Posterior cingulate gyrus (tissue), 11 donors: ENCODE measurements around the gene CACNB2.
"Not testable (repeated sequence)": the region's sequence is repeated elsewhere in the genome, so short reads cannot be mapped to it uniquely, and the experiment has no call there.

Experiments
- DNase-seq, 10 donors: peaks; one replicate each; pipeline versions ENCODE4 v3.0.0 to v3.0.0-alpha.2; 2020 to 2021; ENCODE audit warnings: mixed read lengths in 3 of 10
- intact Hi-C: fragments of 100-400 bp; cut with DNase I; formaldehyde crosslinking; loops from one replicate; pipeline ENCODE4 v1.15.1; 2023

The CACNB2 gene

DNA sequence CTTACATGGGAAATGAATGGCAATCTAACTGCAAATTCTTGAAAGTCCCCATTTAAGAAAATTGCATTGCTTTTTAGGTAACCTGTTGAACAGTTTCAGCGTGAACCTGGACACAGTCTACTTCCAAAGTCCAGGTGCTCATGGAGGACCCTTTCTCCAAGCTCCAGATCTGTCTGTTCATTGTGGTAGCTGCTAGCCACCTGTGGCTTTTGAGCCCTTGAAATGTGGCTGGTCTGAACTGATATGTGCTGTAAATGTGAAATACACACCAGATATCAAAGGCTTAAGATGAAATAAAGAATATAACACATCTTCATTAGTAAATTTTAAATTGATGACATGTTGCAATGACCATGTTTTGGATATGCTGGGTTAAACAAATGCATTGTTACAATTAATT, 4.2 kb downstream of the CACNB2 start:
- intact Hi-C loops: loop anchor here (5.0 kb wide), 1 partner anchor 58 kb away; no protein-coding TSS in a partner anchor
- DNase-seq: no peak

DNA sequence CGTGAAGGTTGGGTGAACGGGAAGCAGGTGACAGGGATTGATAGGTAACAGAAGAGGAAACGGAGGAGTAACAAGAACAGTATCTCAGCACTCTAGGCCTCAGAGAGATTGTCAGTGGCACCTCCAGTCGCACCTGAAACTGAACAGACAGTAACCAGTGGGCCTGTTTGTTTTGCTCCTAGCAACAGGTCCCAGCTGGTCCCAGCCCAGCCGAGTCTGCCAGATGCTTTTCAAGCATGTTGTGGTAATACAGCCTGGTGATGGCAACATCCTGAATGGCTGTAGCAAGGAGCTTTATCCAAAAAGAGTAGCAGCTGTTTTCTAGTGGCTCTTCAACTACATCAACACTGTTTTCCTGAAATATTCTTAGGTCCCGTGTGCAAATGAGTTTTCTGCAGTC, 4.7 kb downstream of the CACNB2 start:
- intact Hi-C loops: loop anchor here (5.0 kb wide), 1 partner anchor 57 kb away; no protein-coding TSS in a partner anchor
- peak in 2 of 10 donors; percentile 23 to 69 for DNase-seq

DNA sequence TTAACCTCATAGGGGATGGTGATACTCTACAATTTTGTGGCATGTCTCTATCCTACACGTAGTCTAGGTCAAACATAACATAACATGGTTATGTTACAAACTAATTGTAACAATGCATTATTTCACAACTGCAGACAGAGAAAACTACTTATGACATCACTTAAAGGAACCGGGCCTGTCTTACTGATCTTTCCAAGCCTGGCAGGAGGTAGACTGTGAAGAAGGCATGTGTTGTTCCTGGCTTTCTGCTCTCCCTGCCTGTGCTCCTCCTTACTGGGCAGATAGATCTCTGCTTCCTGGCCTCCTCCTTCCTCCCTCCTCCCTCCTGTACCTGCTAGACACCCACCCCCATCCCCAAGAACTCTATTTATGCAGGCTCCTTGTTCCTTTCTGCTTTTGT, 5.4 kb downstream of the CACNB2 start:
- intact Hi-C loops: no loop called here
- no peak for DNase-seq

GRCh38 chr10:18149196-18149800, 9.1 kb downstream of the CACNB2 start:
- intact Hi-C loops: no loop called here

DNA sequence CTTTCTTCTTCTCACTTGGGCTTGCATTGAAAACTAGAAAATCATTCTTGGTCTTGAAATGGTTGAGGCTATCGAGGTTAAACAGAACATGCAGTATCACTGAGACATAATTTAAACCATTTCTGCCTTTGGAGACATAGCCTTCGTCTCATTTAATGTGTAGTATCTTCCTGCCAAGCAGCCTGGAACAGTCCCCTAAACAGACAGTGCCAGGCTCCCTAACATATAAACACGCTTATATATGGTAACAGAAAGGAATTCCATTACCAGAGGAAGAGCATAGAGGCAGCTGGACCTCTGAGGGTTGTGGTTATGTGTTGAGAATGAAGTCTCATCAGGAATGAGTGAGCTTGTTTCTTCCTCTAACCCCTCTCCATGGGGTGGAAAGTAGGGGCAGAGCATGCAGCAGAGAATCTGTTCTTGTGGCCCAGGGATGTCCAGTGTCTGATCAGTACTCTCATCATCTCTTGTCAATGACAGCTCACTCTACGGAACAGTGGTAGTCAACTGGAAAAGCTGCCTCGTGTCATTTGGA, 11.2 kb downstream of the CACNB2 start:
- DNase-seq: no peak
- intact Hi-C loops: no loop called here

More at GRCh38 chr10:18149196-18149800, 9.1 kb downstream of the CACNB2 start:
- DNase-seq: no peak

DNA sequence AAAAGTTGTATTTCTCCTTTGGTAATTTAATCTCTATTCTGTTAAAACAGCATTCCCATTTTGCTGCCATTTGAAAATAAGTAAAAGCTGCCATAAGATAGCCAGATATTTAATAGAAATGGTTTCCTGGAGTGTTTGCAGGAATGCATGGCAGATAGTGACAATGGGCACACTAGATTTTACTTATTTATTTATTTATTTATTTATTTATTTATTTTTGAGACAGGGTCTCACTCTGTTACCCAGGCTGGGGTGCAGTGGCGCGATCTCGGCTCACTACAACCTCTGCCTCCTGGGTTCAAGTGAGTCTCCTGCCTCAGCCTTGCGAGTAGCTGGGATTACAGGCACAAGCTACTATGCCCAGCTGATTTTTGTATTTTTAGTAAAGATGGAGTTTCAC, 13.2 kb downstream of the CACNB2 start:
- intact Hi-C loops: not testable (repeated sequence)

GRCh38 chr10:18155321-18155720, 15.1 kb downstream of the CACNB2 start:
- no peak for DNase-seq
- intact Hi-C loops: no loop called here

More for the DNA sequence above, 13.2 kb downstream of the CACNB2 start:
- DNase-seq: not testable (repeated sequence)

DNA sequence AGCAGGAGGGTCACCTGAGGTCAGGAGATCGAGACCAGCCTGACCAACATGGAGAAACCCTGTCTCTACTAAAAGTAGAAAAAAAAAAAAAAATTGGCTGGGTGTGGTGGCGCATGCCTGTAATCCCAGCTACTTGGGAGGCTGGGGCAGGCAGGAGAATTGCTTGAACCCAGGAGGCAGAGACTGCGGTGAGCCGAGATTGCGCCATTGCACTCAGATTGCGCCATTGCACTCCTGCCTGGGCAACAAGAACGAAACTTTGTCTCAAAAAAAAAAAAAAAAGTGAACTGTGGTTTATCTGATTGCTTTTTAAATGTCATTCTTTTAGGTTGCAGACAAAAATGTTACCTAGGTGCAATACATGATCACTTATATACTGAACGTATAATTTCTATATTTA, 16.6 kb downstream of the CACNB2 start:
- intact Hi-C loops, DNase-seq: not testable (repeated sequence)

DNA sequence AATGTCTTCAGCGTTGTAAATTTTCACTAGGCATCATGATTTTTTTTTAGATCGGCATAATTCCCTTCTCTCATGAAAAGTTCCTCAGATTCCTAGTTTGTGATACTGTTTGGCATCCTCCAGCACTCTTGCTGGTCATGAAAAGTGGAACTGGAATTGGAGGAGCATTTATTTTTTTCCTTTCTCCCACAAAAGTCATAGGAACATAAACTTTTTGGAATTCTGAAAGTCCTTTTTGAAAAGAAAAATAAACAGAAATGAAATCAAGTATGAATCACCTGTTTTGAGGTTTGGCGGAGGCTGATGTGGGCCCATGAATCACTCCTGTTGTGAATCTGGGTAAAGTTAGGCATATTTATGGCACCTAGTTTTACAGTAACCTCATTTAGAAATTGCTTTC, 17.7 kb downstream of the CACNB2 start:
- intact Hi-C loops: no loop called here
- DNase-seq: no peak

DNA sequence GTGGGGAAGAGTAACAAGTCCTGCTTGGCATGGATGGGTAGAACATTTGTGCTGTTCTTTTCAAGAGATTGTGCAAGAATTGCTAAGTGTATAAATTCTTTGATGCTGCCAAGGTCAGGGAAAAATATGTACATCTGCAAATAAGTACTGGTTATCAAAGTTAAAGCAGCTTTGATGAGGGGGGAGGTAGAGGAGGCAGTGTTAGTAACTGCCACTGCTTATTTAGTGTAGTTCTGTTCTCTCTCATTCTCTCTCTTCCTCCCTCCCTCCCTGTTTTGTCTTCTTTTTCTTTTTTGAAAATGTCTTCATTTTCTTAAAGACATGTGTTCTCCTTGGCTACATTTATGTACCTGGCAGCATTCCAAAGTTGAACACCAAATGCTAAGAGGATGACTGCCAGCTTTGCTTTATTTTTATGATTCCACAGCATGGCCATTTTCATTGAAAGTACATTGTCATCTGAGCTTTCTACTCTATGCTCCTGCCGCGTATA, 18.6 kb downstream of the CACNB2 start:
- DNase-seq: no peak
- intact Hi-C loops: no loop called here

- DNase-seq: no peak
- intact Hi-C loops: no loop called here
Measured at GRCh38 chr10:18159557-18159956, 19.3 kb downstream of the CACNB2 start.

DNA sequence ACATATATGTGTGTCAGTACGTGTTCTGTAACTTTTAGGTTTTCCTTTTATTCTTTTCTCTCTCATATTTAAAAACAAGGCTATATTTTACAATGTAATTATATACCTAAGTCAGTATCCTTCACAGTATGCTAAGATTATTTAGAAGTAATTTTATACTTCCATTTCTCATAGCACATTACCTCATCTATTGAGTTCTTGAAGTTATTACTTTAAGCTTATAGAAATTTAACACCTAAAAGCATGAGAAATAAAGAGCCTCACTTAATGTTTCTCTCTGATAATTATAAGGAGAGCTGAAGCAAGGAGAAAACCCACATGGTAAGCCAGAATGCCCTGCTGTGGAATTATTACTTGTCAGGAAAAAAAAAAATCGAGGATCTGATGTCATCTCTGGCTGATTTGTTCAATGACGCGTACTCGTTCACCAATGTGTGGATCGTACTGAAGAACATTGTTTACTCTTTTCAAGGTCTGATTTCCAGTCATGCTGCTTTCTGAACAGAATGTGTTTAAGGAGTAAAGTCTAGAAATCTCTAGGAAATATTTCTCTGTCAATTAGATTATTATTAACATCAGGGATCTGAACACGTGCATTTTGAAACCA, 21.9 kb downstream of the CACNB2 start:
- intact Hi-C loops: no loop called here
- no peak for DNase-seq

GRCh38 chr10:18164093-18164492, 23.9 kb downstream of the CACNB2 start:
- DNase-seq: no peak
- intact Hi-C loops: no loop called here

- DNase-seq: peak in 3 of 10 donors; percentile 23 to 85 (median 82)
- intact Hi-C loops: no loop called here
Measured at GRCh38 chr10:18164748-18165361, 24.6 kb downstream of the CACNB2 start.

DNA sequence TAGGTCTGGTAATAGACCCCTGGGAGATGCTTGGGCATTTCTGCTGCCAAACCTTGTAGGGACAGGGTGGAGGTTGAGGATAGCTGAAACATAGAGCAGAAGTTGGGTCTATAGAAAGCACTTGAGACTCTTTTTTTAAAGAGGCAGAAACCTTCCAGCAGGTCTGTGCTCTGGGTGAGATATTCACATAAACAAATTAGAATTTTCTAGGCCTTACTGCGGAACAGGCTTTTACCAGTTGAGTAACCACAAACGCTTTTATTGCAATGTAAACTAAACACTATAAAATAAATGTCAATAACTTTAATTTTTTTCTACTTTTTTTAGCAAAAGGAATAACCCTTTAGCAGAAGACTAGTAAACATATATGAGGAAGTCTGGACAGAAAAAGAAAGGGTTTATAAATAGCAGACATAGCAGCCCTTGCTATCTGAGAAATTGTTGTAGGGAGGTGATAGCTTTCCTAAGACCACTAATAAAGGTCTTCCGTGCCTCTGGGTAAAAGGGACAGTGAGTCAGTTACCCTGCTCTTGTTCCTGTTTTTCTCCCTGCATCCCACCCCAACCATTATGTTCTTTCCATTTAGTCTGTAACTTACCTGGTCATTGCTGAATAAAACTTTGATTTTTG, 38.7 kb downstream of the CACNB2 start:
- intact Hi-C loops: no loop called here
- DNase-seq: no peak

- intact Hi-C loops: no loop called here
- DNase-seq: no peak
Measured at GRCh38 chr10:18179891-18180290, 39.7 kb downstream of the CACNB2 start.

- intact Hi-C loops, DNase-seq: not testable (repeated sequence)
Measured at GRCh38 chr10:18181382-18181781, 41.2 kb downstream of the CACNB2 start.

GRCh38 chr10:18185621-18186020, 45.4 kb downstream of the CACNB2 start:
- intact Hi-C loops: no loop called here
- DNase-seq: no peak

- intact Hi-C loops: no loop called here
Measured at GRCh38 chr10:18190840-18191239, 50.6 kb downstream of the CACNB2 start.

DNA sequence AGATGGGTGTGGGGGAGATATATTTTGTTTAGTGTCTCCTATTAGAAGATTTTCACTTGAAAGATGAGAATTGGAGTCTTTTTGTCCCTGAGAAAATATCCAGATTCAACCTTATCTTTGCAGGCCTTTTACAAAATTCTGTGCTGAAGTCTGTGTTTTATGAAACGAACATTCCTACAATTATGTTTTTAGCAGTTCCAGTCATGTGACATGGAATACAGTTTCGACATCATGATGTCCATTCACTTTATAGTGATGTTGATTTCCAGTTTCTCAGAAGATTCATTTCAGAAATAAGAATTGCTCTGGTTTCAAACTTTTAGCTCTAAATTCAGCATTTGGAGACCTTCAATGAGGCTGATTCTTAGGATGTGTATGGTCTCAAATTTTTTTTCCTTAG, 54.4 kb downstream of the CACNB2 start:
- intact Hi-C loops: no loop called here

More at GRCh38 chr10:18190840-18191239, 50.6 kb downstream of the CACNB2 start:
- no peak for DNase-seq

More for the DNA sequence above, 54.4 kb downstream of the CACNB2 start:
- DNase-seq: no peak
